HG02870 (cell line): Measurements from ENCODE around the gene ACO1.

ENCODE experiments used
- ATAC-seq: cut with Tn5 transposase; IDR thresholded peaks from one replicate; pipeline ENCODE4 v1.9.1; 2021; ENCODE audit warnings: mild to moderate bottlenecking, moderate library complexity; ENCODE audit not compliant: unreplicated experiment

ACO1 gene

DNA sequence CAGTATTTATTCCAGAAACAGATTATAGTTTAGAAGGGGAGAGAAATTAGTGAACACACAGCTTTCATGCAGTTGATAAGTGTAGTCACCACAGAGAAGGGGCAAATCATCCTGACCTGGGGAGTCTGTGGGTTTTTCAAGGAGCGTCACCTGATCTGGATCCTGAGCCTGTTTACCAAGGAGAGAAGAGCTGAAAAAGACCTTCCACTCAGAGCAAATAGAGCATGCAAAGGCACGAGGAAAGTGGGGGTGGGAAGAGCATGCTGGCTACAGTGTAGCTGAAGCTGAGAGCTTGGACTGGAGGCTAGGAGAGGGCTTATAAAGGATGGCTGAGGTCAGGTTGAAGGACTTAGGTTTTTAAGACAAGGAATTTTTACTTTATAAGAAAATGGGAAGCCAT is 30.4 kb downstream of the ACO1 start:
- no peak for ATAC-seq

DNA sequence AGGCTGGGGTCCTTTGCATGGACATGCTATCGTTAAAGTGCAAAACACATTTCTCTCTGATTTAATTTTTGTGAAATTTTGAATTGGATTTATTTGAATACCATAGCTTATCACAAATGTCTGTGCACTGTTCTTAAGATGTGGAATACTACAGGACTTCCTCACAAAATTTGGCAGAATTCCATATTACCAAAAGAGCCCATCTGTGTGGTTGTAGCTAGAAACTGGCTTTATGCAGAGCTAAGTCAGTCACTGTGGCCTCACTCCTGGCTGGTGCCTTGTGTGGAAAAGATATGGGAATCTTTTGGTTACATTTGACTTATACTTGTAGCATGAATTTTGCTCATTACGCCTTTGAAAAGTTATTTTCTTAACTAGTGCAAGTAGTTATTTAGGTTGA is 35.5 kb downstream of the ACO1 start:
- no peak for ATAC-seq

DNA sequence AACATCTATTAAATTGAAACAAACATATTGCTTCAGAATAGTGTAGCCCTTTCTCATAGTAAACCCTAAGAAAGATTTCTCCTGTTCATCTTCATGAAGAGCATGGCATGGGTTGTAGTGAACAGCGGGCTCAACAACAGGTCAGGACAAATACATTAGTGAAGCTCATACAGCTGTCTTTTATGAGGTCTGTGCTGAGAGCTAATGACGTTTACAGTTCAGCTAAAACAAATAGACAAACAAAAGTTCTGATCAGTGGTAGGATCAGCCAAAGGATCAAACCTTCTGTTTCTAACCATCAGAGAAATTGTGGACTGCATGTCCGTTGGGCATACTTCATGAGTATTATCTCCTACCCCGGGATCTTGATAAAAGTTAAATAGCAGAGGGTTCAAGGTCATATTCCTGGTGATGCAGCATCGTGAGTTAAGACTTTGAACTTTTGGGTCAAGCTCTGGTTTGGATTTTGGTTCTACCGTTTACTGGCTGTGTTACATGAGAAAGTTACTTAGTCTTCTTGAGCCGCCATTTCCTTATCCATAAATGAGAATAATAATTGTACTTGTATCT is 37.9 kb downstream of the ACO1 start:
- no peak for ATAC-seq

DNA sequence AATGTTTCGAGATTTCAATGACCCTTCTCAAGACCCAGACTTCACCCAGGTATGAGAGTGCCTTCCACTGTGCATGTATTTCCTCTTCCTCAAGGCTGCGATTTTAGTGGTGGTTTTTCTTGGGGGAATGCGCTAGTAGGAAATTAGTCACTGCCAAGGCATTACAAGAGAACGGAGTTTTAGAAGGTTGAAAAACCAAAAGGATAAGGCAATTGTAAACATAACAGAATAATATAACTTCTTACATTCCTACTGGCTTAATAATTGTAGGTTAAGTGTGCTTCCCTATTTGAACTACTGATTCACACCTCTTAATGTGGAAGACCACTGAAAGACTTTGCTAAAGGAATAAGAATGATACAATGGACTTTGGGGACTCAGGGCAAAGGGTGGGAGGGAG is 38.9 kb downstream of the ACO1 start:
- ATAC-seq: no peak

DNA sequence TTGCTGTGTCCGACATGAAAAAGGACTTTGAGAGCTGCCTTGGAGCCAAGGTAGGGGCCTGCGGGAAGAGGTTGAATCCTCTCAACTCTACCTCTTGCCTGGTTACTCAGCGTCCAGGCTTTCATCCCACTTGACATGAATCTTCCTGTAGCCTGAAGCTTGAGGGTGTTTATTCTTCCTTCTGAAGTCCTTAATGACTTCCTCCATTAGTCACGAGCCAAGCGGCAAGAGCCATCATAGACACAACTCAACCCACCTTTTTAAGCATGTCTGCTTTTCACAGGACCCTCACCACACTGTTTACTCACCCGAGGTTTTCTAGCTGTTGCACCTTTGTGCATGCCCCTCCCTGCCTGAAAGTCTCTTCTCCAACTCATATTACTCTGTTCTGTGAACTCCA is 40.2 kb downstream of the ACO1 start:
- no peak for ATAC-seq

DNA sequence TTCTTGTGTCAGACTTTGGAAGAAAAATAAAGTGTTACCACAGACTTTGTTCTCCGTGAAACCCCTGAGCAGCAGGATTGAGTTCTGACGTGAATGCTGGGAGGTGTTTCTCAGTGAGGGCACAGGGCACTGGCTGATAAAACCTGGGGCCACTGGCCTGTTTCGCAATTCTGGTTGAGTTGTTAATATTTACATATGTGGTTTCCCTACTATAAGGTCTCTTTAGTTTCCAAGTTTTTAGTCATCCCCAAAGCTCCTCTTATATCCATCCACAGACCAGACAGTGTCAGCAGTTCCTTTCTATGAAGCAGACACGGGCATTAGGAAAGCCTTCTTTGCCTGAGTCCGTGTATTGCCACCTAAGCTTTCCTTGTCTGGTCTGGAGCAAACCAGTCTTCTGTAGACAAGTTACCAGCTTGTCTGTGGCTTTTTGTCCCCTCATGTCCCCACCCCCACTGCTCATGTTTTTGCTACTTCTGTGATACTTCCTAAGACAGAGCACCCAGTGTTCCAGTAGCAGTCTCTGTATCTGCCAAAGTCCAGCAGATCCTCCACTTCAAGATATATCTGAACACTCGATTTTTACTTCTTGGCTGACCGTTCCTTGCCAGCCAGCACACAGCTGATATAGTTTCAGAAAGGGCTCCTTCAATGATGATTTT is 42.0 kb downstream of the ACO1 start:
- no peak for ATAC-seq

DNA sequence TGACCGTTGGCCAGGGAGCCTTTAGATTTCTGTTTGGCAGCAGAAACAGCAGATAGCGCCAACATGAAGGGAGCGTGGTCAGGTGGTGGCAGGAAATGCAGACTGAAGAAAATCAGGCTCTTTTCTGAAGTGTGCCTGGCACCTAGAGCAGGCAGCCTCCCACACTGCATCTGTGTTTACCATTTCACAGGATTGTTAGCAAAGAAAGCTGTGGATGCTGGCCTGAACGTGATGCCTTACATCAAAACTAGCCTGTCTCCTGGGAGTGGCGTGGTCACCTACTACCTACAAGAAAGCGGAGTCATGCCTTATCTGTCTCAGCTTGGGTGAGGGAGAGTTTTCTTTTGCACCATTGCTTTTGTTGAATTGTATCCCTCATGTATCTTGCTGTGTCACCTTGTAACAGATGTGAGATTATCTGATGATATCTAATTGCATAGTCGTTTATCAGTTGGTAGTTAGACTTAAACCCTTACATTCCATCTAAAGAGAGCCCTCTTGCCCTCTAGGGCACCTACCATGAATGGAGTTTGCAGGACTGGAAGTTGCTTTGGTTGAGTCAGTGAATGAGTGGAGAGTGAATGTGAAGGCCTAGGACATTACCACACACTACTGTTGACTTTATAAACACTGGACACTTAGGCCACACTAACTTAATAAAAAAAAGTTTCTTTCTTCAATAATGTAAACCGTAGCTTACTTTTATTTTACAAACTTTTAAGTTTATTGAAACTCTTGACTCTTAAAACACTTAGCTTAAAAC is 42.8 kb downstream of the ACO1 start:
- no peak for ATAC-seq

DNA sequence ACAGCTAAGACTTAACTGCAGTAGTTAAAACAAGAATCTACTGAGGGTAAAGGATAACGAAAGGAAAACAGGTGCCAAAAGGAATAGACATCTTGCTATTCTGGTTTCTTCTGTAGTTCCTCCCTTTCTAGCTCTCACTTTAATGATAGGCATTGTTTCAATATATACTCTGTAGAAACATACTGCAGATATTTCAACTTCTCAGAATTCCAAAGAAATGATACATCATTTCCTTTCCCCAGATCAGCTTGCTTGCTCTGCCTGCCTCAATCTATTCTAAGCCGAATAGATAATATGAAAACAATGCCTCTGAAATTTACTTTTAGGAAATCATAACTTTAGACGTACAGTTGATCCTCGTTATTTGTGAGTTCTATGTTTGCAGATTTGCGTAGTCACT is 46.3 kb downstream of the ACO1 start:
- ATAC-seq: no peak

DNA sequence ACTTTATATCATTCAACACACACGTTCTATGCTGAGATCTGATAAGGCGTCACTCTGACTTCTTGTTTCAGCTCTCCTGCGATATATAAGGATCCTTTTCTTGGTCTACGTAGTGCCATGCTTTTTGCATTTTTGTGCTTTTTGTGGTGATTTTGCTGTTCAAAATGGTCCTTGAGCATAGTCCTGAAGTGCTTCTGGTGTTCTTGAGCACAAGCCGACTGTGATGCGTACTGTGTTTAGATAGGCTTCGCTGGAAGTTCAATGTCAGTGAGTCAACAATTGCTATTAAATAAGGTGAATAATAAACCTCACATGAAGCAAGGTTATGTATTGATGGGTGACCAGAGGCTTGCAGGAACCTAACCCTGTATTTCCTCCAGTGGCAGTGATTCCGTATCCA is 46.8 kb downstream of the ACO1 start:
- ATAC-seq: no peak

DNA sequence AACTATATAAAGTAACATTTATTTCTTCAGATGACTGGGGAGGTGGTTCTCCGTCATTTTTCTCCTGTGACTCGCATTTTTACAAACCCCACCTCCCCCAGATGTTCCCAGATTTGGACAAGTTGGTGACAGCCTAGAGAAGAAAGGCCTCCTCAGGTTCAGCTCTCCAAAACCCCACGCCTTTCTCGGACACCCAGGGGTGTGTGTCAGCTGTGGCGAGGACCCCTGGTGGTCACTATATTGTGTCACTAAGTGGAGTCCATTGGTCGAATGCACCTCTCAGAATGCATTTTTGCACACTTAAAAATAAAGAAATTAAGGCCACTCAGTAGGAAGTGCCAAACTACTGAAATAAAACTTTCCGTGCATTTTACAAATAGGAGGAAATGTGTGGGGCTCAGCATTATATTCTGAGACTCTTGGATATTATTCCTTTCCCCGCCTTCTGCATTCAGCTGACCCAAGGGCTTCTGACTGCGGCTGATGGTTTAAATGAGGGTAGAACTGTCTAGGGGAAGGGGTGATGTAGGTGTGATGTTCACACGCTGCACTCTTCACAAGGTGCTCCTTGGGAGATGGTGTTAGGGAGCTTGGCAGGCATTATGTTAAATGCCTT is 47.6 kb downstream of the ACO1 start:
- no peak for ATAC-seq

DNA sequence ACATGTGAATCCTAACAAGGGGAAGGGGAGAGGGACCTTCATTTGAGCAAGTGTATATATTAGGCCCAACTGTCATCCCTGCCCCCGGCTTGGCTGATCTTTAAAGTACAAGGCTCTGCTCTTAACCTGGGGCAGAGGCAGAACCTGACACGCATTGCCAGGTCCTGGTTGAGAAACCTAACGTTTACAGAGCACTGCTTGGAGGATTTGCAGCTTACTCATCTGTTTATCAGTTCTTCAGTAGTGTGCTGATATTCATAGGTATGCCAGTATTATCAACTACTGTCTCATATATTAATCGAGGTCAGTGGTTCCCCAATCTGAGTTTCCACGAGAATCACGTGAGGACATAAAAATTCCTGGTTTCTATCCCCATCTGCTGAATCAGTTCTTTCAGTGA is 50.4 kb downstream of the ACO1 start:
- ATAC-seq: no peak

DNA sequence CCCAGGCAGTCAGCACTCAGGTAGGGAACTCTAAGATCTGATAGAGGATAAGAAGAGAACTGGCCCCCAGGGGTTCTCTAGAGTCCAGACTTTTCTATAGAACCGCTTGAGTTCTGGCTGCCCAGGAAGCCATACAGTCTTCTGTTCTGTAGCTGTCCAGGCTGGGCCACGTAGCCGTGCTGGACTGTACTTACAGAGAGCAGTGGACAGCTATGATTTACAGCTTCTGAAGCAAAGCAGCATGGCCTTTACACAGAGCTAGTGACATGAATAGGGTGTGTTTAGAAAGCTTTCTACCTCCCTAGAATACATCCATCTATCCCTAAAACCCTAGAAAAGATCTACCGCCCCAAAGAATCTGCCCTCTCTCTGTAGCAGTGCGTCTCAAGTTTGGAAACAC is 57.2 kb downstream of the ACO1 start:
- ATAC-seq: no peak

DNA sequence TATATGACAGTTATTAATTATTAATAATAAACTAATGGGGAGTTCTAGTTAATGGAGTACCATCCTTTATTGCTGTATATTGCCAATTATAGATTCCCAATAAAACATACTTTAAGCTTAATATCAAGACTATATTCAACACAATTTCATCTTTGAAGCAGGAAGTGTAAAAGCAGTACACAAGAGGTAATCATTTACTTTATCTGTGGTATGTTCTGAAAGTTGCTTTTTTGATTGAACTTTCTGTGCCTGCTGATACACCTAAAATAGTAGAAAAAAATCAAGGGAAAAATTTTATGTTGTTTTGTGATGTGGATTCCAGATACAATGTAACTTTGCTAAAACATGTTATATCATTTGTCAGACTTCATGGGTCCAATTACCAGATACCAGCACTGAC is 58.0 kb downstream of the ACO1 start:
- no peak for ATAC-seq

DNA sequence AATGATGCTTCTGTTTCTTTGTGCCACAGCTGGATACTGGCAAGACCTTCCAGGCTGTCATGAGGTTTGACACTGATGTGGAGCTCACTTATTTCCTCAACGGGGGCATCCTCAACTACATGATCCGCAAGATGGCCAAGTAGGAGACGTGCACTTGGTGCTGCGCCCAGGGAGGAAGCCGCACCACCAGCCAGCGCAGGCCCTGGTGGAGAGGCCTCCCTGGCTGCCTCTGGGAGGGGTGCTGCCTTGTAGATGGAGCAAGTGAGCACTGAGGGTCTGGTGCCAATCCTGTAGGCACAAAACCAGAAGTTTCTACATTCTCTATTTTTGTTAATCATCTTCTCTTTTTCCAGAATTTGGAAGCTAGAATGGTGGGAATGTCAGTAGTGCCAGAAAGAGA is 65.5 kb downstream of the ACO1 start:
- ATAC-seq: no peak

DNA sequence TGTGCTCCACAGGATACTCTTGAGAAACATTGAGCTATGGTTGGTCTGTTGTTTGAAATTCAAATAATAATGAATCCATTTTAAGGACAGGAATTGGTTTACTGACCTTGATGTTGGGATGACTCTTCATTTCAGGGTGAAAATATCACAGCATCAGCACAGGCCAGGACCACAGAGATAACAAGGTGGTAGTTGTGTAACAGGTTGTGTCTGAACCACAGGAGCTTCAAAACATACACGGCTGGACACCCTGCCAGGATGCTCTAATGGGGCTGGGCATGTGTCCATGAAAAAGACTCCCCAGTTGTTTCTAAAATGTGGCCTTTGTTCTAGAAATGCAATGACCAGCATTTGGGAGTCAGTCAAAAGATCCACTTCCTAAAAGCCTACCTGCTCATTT is 69.8 kb downstream of the ACO1 start:
- no peak for ATAC-seq

DNA sequence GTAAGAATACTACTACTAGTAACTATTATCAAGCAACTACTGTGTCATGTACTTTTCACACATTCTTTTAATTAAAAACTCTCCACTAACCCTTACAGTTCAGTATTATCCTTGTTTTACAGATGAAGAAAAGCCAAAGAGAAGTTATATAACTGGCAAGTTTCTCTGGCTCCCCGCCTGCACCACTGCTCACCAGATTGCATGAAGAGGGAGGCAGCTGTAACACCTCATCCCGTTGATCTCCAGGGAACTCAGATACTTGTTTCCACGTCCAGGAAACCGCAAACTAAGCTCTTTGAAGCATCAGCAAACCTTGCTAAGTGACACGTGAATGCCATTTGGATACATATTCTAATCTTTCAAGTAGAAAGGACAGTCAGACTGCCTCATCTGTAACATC is 71.3 kb downstream of the ACO1 start:
- ATAC-seq: no peak

DNA sequence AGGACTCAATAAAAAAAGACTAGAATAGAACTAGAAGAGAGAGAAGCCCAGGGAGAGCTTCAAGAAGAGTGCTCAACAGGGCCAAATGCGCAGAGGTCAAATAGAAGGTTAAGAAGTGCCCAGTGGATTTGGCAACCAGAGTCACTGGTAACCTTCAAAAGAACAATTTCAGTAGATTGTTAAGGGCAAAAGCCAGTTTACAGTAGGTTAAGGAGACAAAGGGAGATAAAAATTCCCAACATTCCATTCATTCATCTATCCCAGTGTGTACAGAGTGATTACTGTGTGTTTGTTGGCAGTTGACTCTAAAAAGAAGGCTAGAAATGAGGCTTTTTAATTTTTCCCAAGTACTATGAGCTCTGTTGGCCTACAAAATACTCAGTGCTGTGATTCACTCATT is 72.1 kb downstream of the ACO1 start:
- no peak for ATAC-seq

DNA sequence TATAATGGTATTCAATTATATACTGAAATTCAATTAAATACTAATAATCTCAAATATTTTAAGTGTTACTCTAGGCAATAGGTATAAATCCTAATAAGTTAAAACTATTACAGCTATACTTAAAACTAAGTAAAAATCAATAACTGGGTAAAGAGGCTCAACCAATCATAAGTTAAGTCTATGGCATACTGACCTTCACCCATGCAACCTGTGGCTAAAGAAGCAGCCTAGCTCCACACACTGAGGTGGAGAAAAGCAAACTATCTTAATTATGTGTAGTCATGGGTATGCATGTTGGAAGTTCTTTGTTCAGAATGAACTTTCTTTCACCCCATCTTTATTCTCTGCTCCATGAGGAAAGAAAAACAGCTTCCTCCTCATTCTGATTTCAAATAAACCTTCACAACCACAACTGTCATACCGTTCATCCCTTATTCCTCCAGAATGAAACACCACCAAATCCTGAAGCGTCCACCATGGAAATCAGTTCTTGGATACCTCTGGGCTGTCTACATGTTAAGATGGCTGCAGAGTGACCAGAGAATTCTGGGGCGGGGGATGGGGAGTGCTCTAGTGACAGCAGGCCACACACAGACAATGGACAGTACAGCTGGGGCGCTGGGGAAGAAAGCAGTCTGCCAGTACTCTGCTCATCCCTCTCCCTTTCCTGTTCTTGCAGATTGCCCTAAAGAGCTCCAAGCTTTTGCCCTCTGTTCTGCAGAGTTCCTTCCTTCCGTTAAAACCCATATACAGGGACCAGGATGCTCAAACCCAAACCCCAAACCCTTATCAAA is 79.3 kb downstream of the ACO1 start:
- no peak for ATAC-seq

DNA sequence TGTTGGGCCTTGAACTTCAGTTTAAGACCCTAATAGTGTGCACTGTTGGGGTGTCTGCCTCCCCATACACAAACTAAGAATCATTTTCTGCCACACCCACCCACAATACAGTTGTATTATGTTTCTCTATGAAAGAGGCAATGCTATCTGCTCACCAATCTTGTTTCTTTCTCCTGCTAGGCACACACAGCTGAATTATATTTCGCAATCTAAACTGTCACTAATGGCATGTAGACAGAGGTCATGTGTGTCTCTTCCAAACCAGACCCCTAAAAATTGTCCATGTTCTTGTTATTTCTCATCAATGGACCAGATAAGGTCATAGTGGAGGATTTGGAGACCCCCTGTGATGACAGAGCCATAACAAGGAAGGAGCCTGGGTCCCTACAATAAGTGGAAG is 84.3 kb downstream of the ACO1 start:
- no peak for ATAC-seq

DNA sequence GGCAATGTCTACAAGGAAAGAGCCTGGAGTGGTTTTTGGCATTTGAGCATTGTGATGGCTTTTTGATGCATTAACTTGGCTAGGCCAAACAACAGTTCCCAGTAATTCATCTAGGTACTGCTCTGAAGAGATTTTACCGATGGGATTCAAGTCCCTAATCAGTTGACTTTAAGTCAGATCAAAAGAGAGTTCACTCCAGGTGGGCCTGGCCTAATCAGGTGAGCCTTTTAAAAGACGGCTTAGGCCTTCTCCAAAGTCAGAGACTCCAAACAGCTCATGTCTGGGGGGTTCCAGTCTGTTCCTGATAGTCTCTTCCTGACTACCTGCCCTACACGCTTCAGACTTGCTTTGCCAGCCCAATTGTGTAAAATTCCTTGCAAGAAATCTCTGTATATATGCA is 87.9 kb downstream of the ACO1 start:
- ATAC-seq: no peak

DNA sequence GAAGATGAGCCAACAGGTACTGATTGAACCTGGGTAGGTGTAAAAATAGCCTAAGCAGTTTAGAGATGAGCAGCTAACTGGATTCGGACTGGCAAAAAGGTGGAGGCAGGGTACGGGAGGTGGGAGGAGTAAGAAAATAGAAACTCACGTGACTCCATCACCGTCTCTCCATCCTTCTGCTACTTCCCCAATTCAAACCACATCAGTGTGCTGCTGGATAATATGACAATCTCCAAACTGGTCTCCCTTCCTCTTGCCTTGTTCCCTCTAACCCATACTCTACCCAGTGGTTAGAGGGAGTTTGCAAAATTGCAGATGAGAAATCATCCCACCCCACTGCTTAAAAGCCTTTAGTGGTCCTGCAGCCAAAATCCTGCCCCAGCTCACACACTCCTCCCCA is 98.9 kb downstream of the ACO1 start:
- no peak for ATAC-seq
